Measurements from ENCODE around the gene ST3GAL3.

Gene ST3GAL3

GRCh38 chr1:43789604-43790550, 82.5 kb downstream of the ST3GAL3 start:
- no peak for DNase-seq

- no peak for DNase-seq
Observed at GRCh38 chr1:43791243-43791642, 83.9 kb downstream of the ST3GAL3 start.

- DNase-seq, result no peak
Observed at GRCh38 chr1:43796111-43796581, 88.8 kb downstream of the ST3GAL3 start.

GRCh38 chr1:43797891-43798290, 90.6 kb downstream of the ST3GAL3 start:
- DNase-seq, result no peak

- DNase-seq, result no peak
Observed at GRCh38 chr1:43799656-43800635, 92.6 kb downstream of the ST3GAL3 start.

- DNase-seq, result no peak
Observed at GRCh38 chr1:43800771-43801170, 93.4 kb downstream of the ST3GAL3 start.

- no peak for DNase-seq
Observed at GRCh38 chr1:43801203-43801602, 93.9 kb downstream of the ST3GAL3 start.

GRCh38 chr1:43802356-43802980, 95.1 kb downstream of the ST3GAL3 start:
- DNase-seq, result no peak

- DNase-seq, result no peak
Observed at GRCh38 chr1:43803105-43803504, 95.8 kb downstream of the ST3GAL3 start.

GRCh38 chr1:43803646-43804045, 96.3 kb downstream of the ST3GAL3 start:
- DNase-seq, result no peak

GRCh38 chr1:43804569-43804968, 97.2 kb downstream of the ST3GAL3 start:
- no peak for DNase-seq

GRCh38 chr1:43805340-43805739, 98.0 kb downstream of the ST3GAL3 start:
- DNase-seq, result no peak

GRCh38 chr1:43806183-43806582, 98.8 kb downstream of the ST3GAL3 start:
- DNase-seq, result no peak

- no peak for DNase-seq
Observed at GRCh38 chr1:43809097-43809673, 101.8 kb downstream of the ST3GAL3 start.

- no peak for DNase-seq
Observed at GRCh38 chr1:43812579-43812978, 105.2 kb downstream of the ST3GAL3 start.

GRCh38 chr1:43814401-43814800, 107.1 kb downstream of the ST3GAL3 start:
- DNase-seq, result no peak

- DNase-seq, result no peak
Observed at GRCh38 chr1:43817304-43817939, 110.1 kb downstream of the ST3GAL3 start.

GRCh38 chr1:43818691-43819090, 111.4 kb downstream of the ST3GAL3 start:
- no peak for DNase-seq

- no peak for DNase-seq
Observed at GRCh38 chr1:43819357-43819756, 112.0 kb downstream of the ST3GAL3 start.

GRCh38 chr1:43821471-43821870, 114.1 kb downstream of the ST3GAL3 start:
- DNase-seq, result no peak

GRCh38 chr1:43822040-43822690, 114.8 kb downstream of the ST3GAL3 start:
- DNase-seq, result no peak
